Activated effector memory CD4-positive, alpha-beta T cell treated with Interleukin-2 at 50 U/mL for 16 hours (primary cell): ENCODE data around the gene SLC2A9.
A peak's percentile ranks its signal among the peaks of the same experiment; 100 is the strongest.

Experiments
- DNase-seq: peaks from one replicate; pipeline ENCODE4 v3.0.0-alpha.2; 2020

SLC2A9 gene

GRCh38 chr4:10018818-10019461 lies 2.4 kb downstream of the SLC2A9 start:
- peak; percentile 90 for DNase-seq

- no peak for DNase-seq
Measured at GRCh38 chr4:10017037-10017893, 4.0 kb downstream of the SLC2A9 start.

- DNase-seq: no peak
Measured at GRCh38 chr4:10016169-10016568, 5.1 kb downstream of the SLC2A9 start.

- no peak for DNase-seq
Measured at GRCh38 chr4:10015140-10015753, 6.0 kb downstream of the SLC2A9 start.

GRCh38 chr4:10013722-10014121 lies 7.6 kb downstream of the SLC2A9 start:
- no peak for DNase-seq

GRCh38 chr4:10011885-10012284 lies 9.4 kb downstream of the SLC2A9 start:
- no peak for DNase-seq

- DNase-seq: no peak
Measured at GRCh38 chr4:10011277-10011676, 10.0 kb downstream of the SLC2A9 start.

- DNase-seq: no peak
Measured at GRCh38 chr4:10009861-10010500, 11.3 kb downstream of the SLC2A9 start.

- DNase-seq: no peak
Measured at GRCh38 chr4:10008609-10009005, 12.7 kb downstream of the SLC2A9 start.

GRCh38 chr4:10007793-10008608 lies 13.3 kb downstream of the SLC2A9 start:
- DNase-seq: no peak

- DNase-seq: no peak
Measured at GRCh38 chr4:10007436-10007740, 13.9 kb downstream of the SLC2A9 start.

GRCh38 chr4:10006601-10007435 lies 14.5 kb downstream of the SLC2A9 start:
- no peak for DNase-seq

- no peak for DNase-seq
Measured at GRCh38 chr4:10006231-10006600, 15.1 kb downstream of the SLC2A9 start.

GRCh38 chr4:10005632-10006031 lies 15.7 kb downstream of the SLC2A9 start:
- no peak for DNase-seq

GRCh38 chr4:10003666-10004065 lies 17.6 kb downstream of the SLC2A9 start:
- DNase-seq: no peak

GRCh38 chr4:10002278-10002677 lies 19.0 kb downstream of the SLC2A9 start:
- DNase-seq: no peak

- no peak for DNase-seq
Measured at GRCh38 chr4:10001757-10002156, 19.5 kb downstream of the SLC2A9 start.

GRCh38 chr4:9999956-10000561 lies 21.2 kb downstream of the SLC2A9 start:
- no peak for DNase-seq

- no peak for DNase-seq
Measured at GRCh38 chr4:9997886-9998285, 23.4 kb downstream of the SLC2A9 start.

GRCh38 chr4:9996319-9997110 lies 24.8 kb downstream of the SLC2A9 start:
- DNase-seq: no peak
